ENCODE measurements around the gene RNF213. TPM values are rescaled to one million over a fixed set of nuclear protein-coding genes. Genes with fewer than 3 reads are reported as not detected.

RNF213 gene
- total and polyA plus RNA-seq, 2 of the 8 experiments (the other 6 are each of a cell fraction or from before 2014, with no cell fraction given) = 33.8 to 62.8 TPM

- TF ChIP-seq TBP (IDR thresholded peaks at IDR 0.05; ENCODE audit: low read depth, low read length) (no peak), CREB1 (IDR thresholded peaks at IDR 0.05) (no peak), KDM4A (IDR thresholded peaks at IDR 0.05; ENCODE audit: low read depth, low read length, severe bottlenecking) (no peak), SIN3A (conservative IDR thresholded peaks at IDR 0.05 in 1 of 2, IDR thresholded peaks at IDR 0.05 in 1 of 2; ENCODE audit: low read depth in 1 of 2, low read length in 2 of 2) (no peak), MAFK (IDR thresholded peaks at IDR 0.05; ENCODE audit: low read depth, low read length) (no peak), CHD2 (IDR thresholded peaks at IDR 0.05; ENCODE audit: low read length) (no peak), POU5F1 (IDR thresholded peaks at IDR 0.05; ENCODE audit: low read depth, low read length) (no peak)
Observed at GRCh38 chr17:80352991-80353665, 92.5 kb downstream of the RNF213 start (continued).

Measured in H1 (cell line).